ENCODE data around the gene TBCA. TPM values are rescaled to one million over a fixed set of nuclear protein-coding genes. Genes with fewer than 3 reads are reported as not detected.
"Not testable (repeated sequence)": the region's sequence is repeated elsewhere in the genome, so short reads cannot be mapped to it uniquely, and the experiment has no call there.

Gene TBCA
- total and polyA plus RNA-seq, 12 donors: 184 to 595 (median 288) TPM

GRCh38 chr5:77709993-77710685 is 66.0 kb downstream of the TBCA start:
- DNase-seq: no peak

GRCh38 chr5:77709340-77709739 is 66.8 kb downstream of the TBCA start:
- Histone ChIP-seq H3K9me3 (replicated peaks in 1 of 3) (no peaks in the 10 kb centered on the region), H3K27ac (no peak overlapping the region), H3K4me3 (no peak overlapping the region), H3K4me1 (replicated peaks in 1 of 2) (peaks cover 0 to 11% of the 10 kb centered on the region in 2 donors), H3K27me3 (no peaks in the 10 kb centered on the region), H3K36me3 (replicated peaks in 1 of 2) (peaks cover 0 to 34% of the 10 kb centered on the region in 2 donors)
- intact Hi-C loops (cut with DNase I): no loop called here
- TF ChIP-seq CTCF (IDR thresholded peaks at IDR 0.05) (no peak), POLR2A (IDR thresholded peaks at IDR 0.05) (no peak)
- no peak for DNase-seq

More at GRCh38 chr5:77709993-77710685, 66.0 kb downstream of the TBCA start:
- intact Hi-C loops (cut with DNase I): no loop called here
- Histone ChIP-seq H3K27me3 (no peaks in the 10 kb centered on the region), H3K4me3 (no peak overlapping the region), H3K4me1 (replicated peaks in 1 of 2) (peaks cover 0 to 11% of the 10 kb centered on the region in 2 donors), H3K27ac (no peak overlapping the region), H3K36me3 (replicated peaks in 1 of 2) (peaks cover 0 to 28% of the 10 kb centered on the region in 2 donors), H3K9me3 (replicated peaks in 1 of 3) (no peaks in the 10 kb centered on the region)
- TF ChIP-seq CTCF (IDR thresholded peaks at IDR 0.05) (no peak), POLR2A (IDR thresholded peaks at IDR 0.05) (no peak)

- peaks cover 0 to 11% of the 10 kb centered on the region in 2 donors for H3K4me1 ChIP-seq (replicated peaks in 1 of 2)
- TF ChIP-seq POLR2A (IDR thresholded peaks at IDR 0.05): no peak
- no peak for TF ChIP-seq CTCF (IDR thresholded peaks at IDR 0.05)
- H3K9me3 ChIP-seq (replicated peaks in 1 of 3): no peaks in the 10 kb centered on the region
- 85 to 91% (median 87%) methylated on average over 2 of the region's 2 CpGs for WGBS, 4 donors
- intact Hi-C loops (cut with DNase I): no loop called here
- no peak overlapping the region for H3K27ac ChIP-seq
- H3K4me3 ChIP-seq: no peak overlapping the region
- DNase-seq: peak in 4 of 7 donors; percentile 18 to 39 (median 29)
- no peaks in the 10 kb centered on the region for H3K27me3 ChIP-seq
- peaks cover 0 to 49% of the 10 kb centered on the region in 2 donors for H3K36me3 ChIP-seq (replicated peaks in 1 of 2)
Measured at GRCh38 chr5:77707791-77708190, 68.3 kb downstream of the TBCA start.

- WGBS, 4 donors: 50 to 67% (median 54%) methylated on average over 7 of the region's 7 CpGs
- H3K4me3 ChIP-seq; intact Hi-C loops (cut with DNase I); H3K9me3 ChIP-seq (replicated peaks in 1 of 3); H3K27me3 ChIP-seq: not testable (repeated sequence)
- peak in 6 of 7 donors; percentile 18 to 61 (median 46) for DNase-seq
- peak overlapping the region in 2 of 5 donors; percentile 14 to 27 for H3K27ac ChIP-seq
- H3K36me3 ChIP-seq (replicated peaks in 1 of 2): peaks cover 0 to 25% of the 10 kb centered on the region in 2 donors
- H3K4me1 ChIP-seq (replicated peaks in 1 of 2): peaks cover 0 to 14% of the 10 kb centered on the region in 2 donors
Measured at GRCh38 chr5:77699569-77699968, 76.6 kb downstream of the TBCA start.

GRCh38 chr5:77698920-77699319 is 77.2 kb downstream of the TBCA start:
- no peak for TF ChIP-seq CTCF (IDR thresholded peaks at IDR 0.05)
- intact Hi-C loops (cut with DNase I): no loop called here
- no peak for DNase-seq
- H3K27ac ChIP-seq: peak overlapping the region in 1 of 5 donors; percentile 14
- peaks cover 0 to 8% (median 0%) of the 10 kb centered on the region in 3 donors for H3K9me3 ChIP-seq (replicated peaks in 1 of 3)
- no peak overlapping the region for H3K4me3 ChIP-seq
- peaks cover 0 to 14% of the 10 kb centered on the region in 2 donors for H3K4me1 ChIP-seq (replicated peaks in 1 of 2)
- H3K36me3 ChIP-seq (replicated peaks in 1 of 2): peaks cover 0 to 18% of the 10 kb centered on the region in 2 donors
- no peaks in the 10 kb centered on the region for H3K27me3 ChIP-seq

Measured in adrenal gland (tissue), 12 donors.